IMR-90 (cell line): ENCODE measurements around the gene PLXNB1. TPM values are rescaled to one million over a fixed set of nuclear protein-coding genes. Genes with fewer than 3 reads are reported as not detected.

ENCODE experiments used
- ATAC-seq: fragments of 200-7000 bp; cut with Tn5 transposase; 2 replicates; pipeline ENCODE4 v1.9.1; 2020; ENCODE audit warnings: low read depth, mild to moderate bottlenecking, moderate library complexity
- BruUV-seq: library from RNA; stranded (reverse); fragments of 400-500 nt; replicated peaks from 2 replicates; lab custom pipeline; 2021; lab: Mats Ljungman, UMichigan
- CTCF ChIA-PET: fragments of 300-600 bp; formaldehyde crosslinking; extraction: SDS; loops from one replicate; lab custom pipeline; 2021; ENCODE audit warnings: antibody characterized with exemption; lab: Yijun Ruan, JAX
- POLR2A ChIA-PET: fragments of 300-600 bp; sonication (Branson Sonifier 250); formaldehyde crosslinking; loops from one replicate; lab custom pipeline; 2022; ENCODE audit warnings: antibody characterized with exemption; ENCODE audit not compliant: unreplicated experiment; lab: Charles Lee
- DNase-seq: peaks from one replicate; pipeline ENCODE4 v3.0.0; 2013
- H2AFZ ChIP-seq: replicated peaks from 2 replicates; pipeline ENCODE3; 2013; ENCODE audit warnings: low read length, mild to moderate bottlenecking; ENCODE audit not compliant: poor library complexity
- H2AK5ac ChIP-seq: 2 replicates; pipeline ENCODE4 v1.6.1; 2013; ENCODE audit warnings: low read depth, low read length, inconsistent platforms
- H2AK9ac ChIP-seq: replicated peaks from 2 replicates; pipeline ENCODE3; 2013; ENCODE audit warnings: mild to moderate bottlenecking, low read depth, low read length, moderate library complexity; ENCODE audit not compliant: poor library complexity
- H2BK120ac ChIP-seq: 2 replicates; pipeline ENCODE4 v1.6.1; 2013; ENCODE audit warnings: low read depth, low read length, inconsistent platforms
- H2BK15ac ChIP-seq: 3 replicates; pipeline ENCODE4 v1.6.1; 2013; ENCODE audit warnings: low read depth, low read length, inconsistent platforms
- H2BK20ac ChIP-seq: 2 replicates; pipeline ENCODE4 v1.6.1; 2013; ENCODE audit warnings: low read depth, mild to moderate bottlenecking, inconsistent platforms, low read length, moderate library complexity
- H2BK5ac ChIP-seq: 2 replicates; pipeline ENCODE4 v1.6.1; 2013; ENCODE audit warnings: mild to moderate bottlenecking, low read depth, low read length, inconsistent platforms; ENCODE audit not compliant: poor library complexity, severe bottlenecking
- H3K14ac ChIP-seq: replicated peaks from 2 replicates; pipeline ENCODE4 v1.6.1; 2013; ENCODE audit warnings: low read depth, low read length, inconsistent platforms
- H3K18ac ChIP-seq: 2 replicates; pipeline ENCODE4 v1.6.1; 2013; ENCODE audit warnings: low read depth, low read length, control low read depth
- H3K23ac ChIP-seq: 2 replicates; pipeline ENCODE4 v1.6.1; 2013; ENCODE audit warnings: low read depth, low read length, inconsistent platforms
- H3K27ac ChIP-seq: 2 replicates; pipeline ENCODE4 v1.5.1; 2013; ENCODE audit warnings: mild to moderate bottlenecking, control low read depth, low read length; ENCODE audit not compliant: insufficient read depth
- H3K27me3 ChIP-seq: 2 replicates; pipeline ENCODE4 v1.6.1; 2013; ENCODE audit warnings: low read length; ENCODE audit not compliant: control insufficient read depth, insufficient read depth
- H3K36me3 ChIP-seq: 2 replicates; pipeline ENCODE4 v1.6.1; 2013; ENCODE audit warnings: low read length, mixed read lengths; ENCODE audit not compliant: control insufficient read depth, insufficient read depth
- H3K4ac ChIP-seq: 2 replicates; pipeline ENCODE4 v1.6.1; 2013; ENCODE audit warnings: low read depth, low read length, inconsistent platforms
- H3K4me1 ChIP-seq: 2 replicates; pipeline ENCODE4 v1.6.1; 2013; ENCODE audit warnings: low read length, mixed read lengths; ENCODE audit not compliant: control insufficient read depth, insufficient read depth
- H3K4me2 ChIP-seq: 2 replicates; pipeline ENCODE4 v1.6.1; 2013; ENCODE audit warnings: low read depth, mild to moderate bottlenecking, control low read depth, low read length, moderate library complexity
- H3K4me3 ChIP-seq: 2 replicates; pipeline ENCODE4 v1.5.1; 2013; ENCODE audit warnings: low read depth, mild to moderate bottlenecking, control low read depth, low read length, moderate library complexity; ENCODE audit not compliant: insufficient read depth
- H3K56ac ChIP-seq: 2 replicates; pipeline ENCODE4 v1.6.1; 2013; ENCODE audit warnings: low read length, inconsistent platforms; ENCODE audit not compliant: insufficient read depth; ENCODE audit errors: extremely low read depth
- H3K79me1 ChIP-seq, 2 experiments: 2 replicates each; pipeline ENCODE4 v1.6.1; 2013; ENCODE audit warnings: low read length in 2 of 2, inconsistent platforms in 1 of 2, low read depth in 1 of 2
- H3K9ac ChIP-seq: 2 replicates; pipeline ENCODE4 v1.6.1; 2013; ENCODE audit warnings: low read depth, low read length, control low read depth
- H3K9me1 ChIP-seq: 2 replicates; pipeline ENCODE4 v1.6.1; 2013; ENCODE audit warnings: low read length, inconsistent platforms; ENCODE audit not compliant: insufficient read depth
- H3K9me3 ChIP-seq: 2 replicates; pipeline ENCODE4 v1.6.1; 2013; ENCODE audit warnings: low read length; ENCODE audit not compliant: control insufficient read depth, insufficient read depth
- H4K20me1 ChIP-seq: 2 replicates; pipeline ENCODE4 v1.6.1; 2013; ENCODE audit warnings: low read length, inconsistent platforms; ENCODE audit not compliant: insufficient read depth
- H4K5ac ChIP-seq: 2 replicates; pipeline ENCODE4 v1.6.1; 2013; ENCODE audit warnings: mild to moderate bottlenecking, low read depth, low read length, control low read depth
- H4K8ac ChIP-seq, 2 experiments: 2 replicates each; pipeline ENCODE4 v1.6.1; 2013; ENCODE audit warnings: low read depth in 2 of 2, low read length in 2 of 2, control low read depth in 1 of 2, inconsistent platforms in 1 of 2
- H4K91ac ChIP-seq: 2 replicates; pipeline ENCODE4 v1.6.1; 2013; ENCODE audit warnings: low read depth, low read length, inconsistent platforms; ENCODE audit not compliant: insufficient read depth
- BHLHE40 ChIP-seq: fragments of 150-350 bp; IDR thresholded peaks from 2 replicates; pipeline ENCODE4 v1.6.1; 2016; ENCODE audit warnings: mild to moderate bottlenecking, low read depth, low read length
- CEBPB ChIP-seq: IDR thresholded peaks from 2 replicates; pipeline ENCODE4 v1.6.1; 2012; ENCODE audit warnings: low read depth, low read length, improper control_type of control experiment
- RAD21 ChIP-seq: IDR thresholded peaks from 2 replicates; pipeline ENCODE4 v1.6.1; 2012; ENCODE audit warnings: low read length, improper control_type of control experiment
- WGBS, 2 experiments: methylation state at CpG; one replicate each; pipeline versions ENCODE4 v1.1.5 to v1.1.7; 2013; ENCODE audit warnings: missing lambda C conversion rate in 2 of 2; ENCODE audit not compliant: insufficient read length in 1 of 2; ENCODE audit errors: extremely low coverage in 2 of 2; 5-methylcytosine and 5-hydroxymethylcytosine counted together
- dilution Hi-C: fragments of 300-500 bp; cut with HindIII; formaldehyde crosslinking; loops from one replicate; pipeline ENCODE4 v1.14.3; 2018; ENCODE audit warnings: low sequenced_read_pairs; ENCODE audit not compliant: unreplicated experiment
- in situ Hi-C: fragments of 300-500 bp; cut with MboI; formaldehyde crosslinking; loops from 3 replicates; pipeline ENCODE4 v1.14.3; 2019; ENCODE audit warnings: low sequenced_read_pairs, inconsistent platforms, mixed read lengths
- intact Hi-C: fragments of 100-400 bp; cut with micrococcal nuclease; formaldehyde crosslinking; loops from 2 replicates; pipeline ENCODE4 v1.10.0; 2022
- polyA plus RNA-seq, 3 experiments: library from polyadenylated mRNA; depleted of rRNA; stranded (reverse); fragments of >200 nt; gene quantifications; 2 replicates each; pipeline ENCODE4 v1.2.3, GENCODE V29; 2012; ENCODE audit warnings: low replicate concordance in 1 of 3
- total RNA-seq: library from RNA; depleted of rRNA; stranded (reverse); fragments of >200 nt; gene quantifications from 2 replicates; pipeline ENCODE4 v1.2.3, GENCODE V29; 2012

Gene PLXNB1
- total and polyA plus RNA-seq, 2 of the 4 experiments (the other 2 are of a cell fraction) = 5.2 to 25.3 TPM

DNA sequence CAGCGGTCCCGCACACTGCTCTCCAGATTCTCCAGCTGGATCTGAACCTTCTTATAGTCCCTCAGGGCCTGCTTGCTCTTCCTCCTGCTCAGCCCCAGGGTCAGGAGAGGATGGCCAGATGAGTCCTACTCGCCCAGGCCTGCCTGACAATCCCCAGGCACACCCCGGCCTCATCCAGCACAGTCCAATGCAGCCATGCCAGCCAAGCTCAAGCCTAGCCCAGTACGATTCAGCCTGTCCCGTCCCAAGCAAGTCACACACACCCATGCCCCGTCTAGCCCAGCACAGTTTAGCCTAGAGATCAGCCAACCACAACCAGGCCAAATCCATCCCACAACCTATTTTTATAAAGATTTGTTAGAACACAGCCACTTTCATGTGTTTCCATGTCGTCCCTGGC, 16.8 kb downstream of the PLXNB1 start:
- intact Hi-C loops = no loop called here
- Histone ChIP-seq H3K56ac (no peak overlapping the region), H3K4ac (no peak overlapping the region), H3K23ac (no peak overlapping the region), H4K20me1 (no peaks in the 10 kb centered on the region; the same call in 1 of the 2 replicates), H3K27me3 (no peaks in the 10 kb centered on the region), H3K9me1 (no peaks in the 10 kb centered on the region), H2BK20ac (no peak overlapping the region), H2AK9ac (peak overlapping the region; percentile 9), H4K5ac (no peak overlapping the region), H2BK15ac (no peak overlapping the region), H3K27ac (no peak overlapping the region), H3K4me2 (no peak overlapping the region), H3K4me1 (no peaks in the 10 kb centered on the region), H4K91ac (no peak overlapping the region), H3K79me1 (no peaks in the 10 kb centered on the region), H3K18ac (no peak overlapping the region), H2BK5ac (no peak overlapping the region), H2AFZ (no peak overlapping the region), H3K9me3 (no peaks in the 10 kb centered on the region), H4K8ac (no peak overlapping the region), H3K4me3 (no peak overlapping the region), H3K14ac (no peak overlapping the region), H3K9ac (no peak overlapping the region), H2BK120ac (no peak overlapping the region), H2AK5ac (no peak overlapping the region), H3K36me3 (peaks cover 79% of the 10 kb centered on the region)
- 98% methylated on average over 5 of the region's 8 CpGs; no CpG with 5 or more reads in 1 of the 2 experiments for WGBS, 2 experiments
- ChIA-PET CTCF (no interaction called here), POLR2A (no interaction called here)
- in situ Hi-C loops = no loop called here
- ATAC-seq = no peak
- no TSS peak for BruUV-seq
- dilution Hi-C loops = no loop called here
- TF ChIP-seq BHLHE40 = no peak
- no peak for TF ChIP-seq CEBPB
- no peak for TF ChIP-seq RAD21
- no peak for DNase-seq
